ENCODE results near the gene EFNA5.

DNA sequence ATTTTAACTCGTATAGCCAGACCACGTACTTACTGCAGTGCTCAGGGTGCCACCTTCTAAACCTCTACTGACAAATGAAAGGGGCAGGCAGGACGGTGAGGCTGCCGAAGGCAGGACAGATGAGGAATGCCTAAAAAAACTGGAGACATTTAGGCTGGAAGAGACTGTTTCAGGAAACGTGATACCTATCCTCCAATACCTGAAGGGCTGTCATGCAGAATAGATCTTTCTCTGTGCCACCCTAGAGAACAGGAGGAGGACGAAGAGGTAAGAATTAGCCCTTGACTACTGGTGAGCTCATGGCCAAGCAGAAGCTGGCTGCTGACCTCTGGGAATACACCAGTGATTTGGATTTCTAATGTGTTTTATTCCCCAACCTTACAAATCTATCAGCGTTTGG, 139.4 kb downstream of the EFNA5 start:
- TF ChIP-seq POLR2A (IDR thresholded peaks at IDR 0.05; ENCODE audit: low read depth), result no peak
- no peak for TF ChIP-seq CTCF (IDR thresholded peaks at IDR 0.05)
